GM13976 (cell line): ENCODE results near the gene LRRC47.

Experiments used
- DNase-seq: peaks from one replicate; pipeline ENCODE4 v3.0.0; 2012; ENCODE audit warnings: low spot score
- CTCF ChIP-seq: IDR thresholded peaks from 2 replicates; pipeline ENCODE4 v1.5.1; 2012; ENCODE audit warnings: borderline replicate concordance, mild to moderate bottlenecking; ENCODE audit not compliant: insufficient read depth; ENCODE audit errors: extremely low read depth, missing control alignments, control extremely low read depth
- in situ Hi-C: fragments of 300-500 bp; cut with MboI; formaldehyde crosslinking; loops from one replicate; pipeline ENCODE4 v1.12.0; 2022; ENCODE audit warnings: low sequenced_read_pairs, mixed read lengths, inconsistent platforms; ENCODE audit not compliant: unreplicated experiment

The LRRC47 gene

GRCh38 chr1:3822421-3822820, 26.1 kb upstream of the LRRC47 start:
- no peak for DNase-seq
- in situ Hi-C loops: no loop called here
- no peak for TF ChIP-seq CTCF

- DNase-seq: no peak
- in situ Hi-C loops: no loop called here
- TF ChIP-seq CTCF: no peak
Measured at GRCh38 chr1:3821908-3822307, 25.6 kb upstream of the LRRC47 start.

GRCh38 chr1:3821447-3821846, 25.1 kb upstream of the LRRC47 start:
- no peak for DNase-seq
- TF ChIP-seq CTCF: no peak
- in situ Hi-C loops: no loop called here

GRCh38 chr1:3821004-3821403, 24.7 kb upstream of the LRRC47 start:
- TF ChIP-seq CTCF: no peak
- no peak for DNase-seq
- in situ Hi-C loops: no loop called here

GRCh38 chr1:3820316-3820715, 24.0 kb upstream of the LRRC47 start:
- TF ChIP-seq CTCF: no peak
- in situ Hi-C loops: no loop called here
- DNase-seq: no peak

GRCh38 chr1:3819771-3820200, 23.5 kb upstream of the LRRC47 start:
- in situ Hi-C loops: no loop called here
- DNase-seq: no peak
- TF ChIP-seq CTCF: no peak
